ENCODE data around the gene PYGO2.

Gene PYGO2

DNA sequence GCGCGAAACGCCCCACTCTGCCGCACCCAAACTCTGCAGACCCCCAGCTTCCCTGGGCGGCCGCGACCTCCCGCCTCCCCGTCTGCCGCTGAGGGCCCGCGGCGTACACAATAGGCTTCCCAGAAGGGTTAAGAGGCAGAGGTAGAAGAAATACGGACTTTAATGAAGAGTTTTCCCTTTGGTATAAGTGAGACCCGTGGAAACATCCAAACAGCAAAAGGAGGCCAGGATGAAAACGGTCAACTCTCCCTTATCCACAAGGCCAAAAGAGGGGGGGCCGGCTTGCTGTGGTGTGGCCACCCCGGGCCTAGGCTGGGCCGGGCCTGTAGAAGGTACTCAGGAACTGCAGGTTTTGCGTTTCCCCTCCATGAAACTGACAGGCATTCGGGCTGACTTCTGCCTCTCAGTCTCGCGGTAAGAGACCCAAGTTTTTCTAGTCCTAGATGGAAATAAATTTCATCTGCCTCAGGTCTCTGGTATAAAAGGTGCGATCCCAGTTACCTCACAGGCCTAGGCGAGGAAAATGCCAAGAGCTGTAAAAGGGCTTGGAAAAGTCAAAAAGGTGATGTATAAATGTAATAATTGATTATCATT is 671 bp upstream of the PYGO2 start:
- DNase-seq (ENCODE audit: low read depth), result no peak

DNA sequence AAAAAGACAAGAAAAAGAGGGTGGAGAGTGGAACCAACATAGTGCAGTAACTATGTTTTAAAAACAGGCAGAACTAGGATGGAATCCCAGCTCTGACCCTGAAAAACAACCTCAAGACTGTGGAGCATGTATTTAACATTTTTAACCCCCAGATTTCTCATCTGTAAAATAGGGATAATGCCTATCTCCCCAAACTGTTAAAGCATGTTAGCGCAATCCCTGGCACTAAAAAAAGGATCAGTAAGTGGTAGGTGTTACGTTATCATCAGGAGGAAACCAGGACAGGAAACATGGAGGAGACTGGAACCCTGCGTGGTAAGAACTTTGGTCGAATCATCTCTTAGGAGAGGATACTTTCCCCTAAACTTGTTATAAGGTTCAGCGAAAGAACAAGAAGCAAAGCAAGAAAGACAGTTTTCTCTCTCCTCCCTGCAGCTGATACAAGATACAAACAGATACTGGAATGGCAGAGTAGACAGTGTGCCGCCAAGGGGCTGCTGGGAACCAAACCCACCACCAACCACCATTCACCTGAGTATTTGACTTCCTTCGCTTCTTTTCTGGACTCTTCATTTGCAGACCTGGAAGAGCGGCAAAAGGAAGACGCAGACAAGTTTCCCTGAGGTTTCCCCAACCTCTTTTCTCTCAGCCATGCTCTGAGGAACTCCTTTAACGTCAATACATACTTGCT is 991 bp downstream of the PYGO2 start:
- no peak for DNase-seq (ENCODE audit: low read depth)

DNA sequence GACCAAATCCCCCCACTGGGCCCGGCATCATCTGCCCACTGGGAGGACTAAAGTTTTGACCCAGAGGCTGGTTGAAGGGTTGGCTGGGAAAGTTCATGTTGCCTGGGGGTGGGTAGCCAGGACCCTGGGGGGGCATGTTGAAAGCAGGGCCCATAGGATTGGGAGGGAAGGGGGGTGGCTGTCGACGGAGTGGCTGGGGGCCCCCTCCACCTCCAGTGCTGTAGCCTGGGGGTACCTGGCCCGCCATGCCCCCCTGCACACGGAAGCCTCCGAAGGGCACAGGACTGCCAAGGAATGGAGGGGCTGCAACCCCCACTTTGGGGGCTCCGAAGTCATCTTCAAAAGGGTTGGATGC is 2.2 kb downstream of the PYGO2 start:
- no peak for DNase-seq (ENCODE audit: low read depth)

DNA sequence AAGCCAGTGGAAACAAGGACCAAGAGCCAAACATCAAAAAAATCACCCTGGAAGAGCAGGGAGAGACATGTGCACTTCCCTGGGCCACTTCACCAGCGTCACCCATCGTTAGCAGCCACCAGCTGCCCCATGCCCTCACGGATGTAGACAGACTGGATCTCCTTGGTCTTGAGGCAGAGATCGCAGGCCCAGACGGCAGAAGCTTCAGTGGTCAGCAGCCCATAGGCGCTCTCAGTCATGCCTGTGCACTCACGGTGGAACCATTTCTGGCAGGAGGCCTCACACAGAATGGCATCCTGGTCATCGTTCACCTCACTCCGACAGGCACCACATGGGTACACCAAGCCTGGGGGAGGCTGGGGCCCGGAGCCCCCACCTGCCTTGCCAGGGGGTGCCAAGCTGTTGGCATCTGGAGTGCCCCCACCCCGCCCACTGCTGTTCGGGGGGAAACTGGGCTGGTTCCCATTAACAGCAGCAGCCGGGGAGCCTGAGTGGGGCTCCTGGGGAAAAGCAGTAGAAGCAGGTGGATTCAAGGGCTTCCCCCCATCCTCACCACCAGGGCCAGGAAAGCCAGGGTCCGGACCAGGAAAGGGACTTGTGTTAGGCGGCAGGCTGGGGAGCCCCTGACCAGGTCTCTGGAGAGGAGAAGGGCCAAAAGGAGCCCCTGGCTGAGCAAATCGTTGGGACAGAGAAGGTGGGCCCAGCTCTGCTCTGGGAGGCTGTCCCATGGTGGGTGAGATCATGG is 2.7 kb downstream of the PYGO2 start:
- DNase-seq (ENCODE audit: low read depth), result no peak

DNA sequence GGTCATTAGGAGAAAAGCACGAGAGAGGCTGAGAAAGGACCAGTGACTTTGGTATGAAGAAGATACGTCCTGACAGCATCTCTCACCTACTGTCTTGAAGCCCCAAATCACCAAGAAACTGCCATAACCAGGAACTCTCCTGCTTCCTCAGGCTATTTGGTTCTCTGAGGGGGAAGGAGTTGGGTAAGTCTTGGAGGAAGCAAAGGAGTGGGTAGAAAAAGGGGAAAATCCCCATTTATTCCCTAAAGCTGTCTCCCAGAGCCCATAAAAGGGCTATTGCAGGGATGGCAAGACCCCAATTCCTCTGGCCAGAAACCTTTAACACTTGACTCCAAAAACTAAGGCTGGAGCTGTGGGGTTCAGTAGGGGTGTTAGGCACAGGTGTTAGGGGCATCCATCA is 3.5 kb downstream of the PYGO2 start:
- no peak for DNase-seq (ENCODE audit: low read depth)

DNA sequence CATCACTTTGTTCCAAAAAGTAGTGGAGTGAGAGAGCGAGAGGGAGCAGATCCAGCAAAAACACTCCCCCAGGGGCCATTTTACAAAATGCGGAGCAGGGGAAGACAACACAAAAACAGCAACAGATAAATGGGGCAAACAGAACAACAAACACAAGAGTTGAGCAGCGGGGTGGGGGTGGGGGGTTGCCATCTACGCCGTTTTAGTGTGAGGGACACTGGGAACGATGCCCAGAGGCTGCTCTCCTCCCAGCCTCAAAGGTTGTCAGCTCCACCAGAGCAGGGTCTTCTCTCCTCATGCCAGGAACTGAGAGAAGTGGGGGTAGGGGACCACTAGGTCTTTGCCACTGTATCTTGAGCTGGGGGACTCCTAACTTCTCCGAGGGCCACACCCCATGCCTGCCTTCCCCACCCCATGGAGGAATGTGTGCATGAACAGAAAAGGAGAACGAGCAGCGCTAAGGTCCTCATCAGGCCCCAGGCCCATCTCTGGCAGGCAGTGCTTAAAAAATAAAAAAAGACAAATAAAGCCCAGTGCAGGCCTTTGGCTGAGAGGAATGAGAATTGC is 4.4 kb downstream of the PYGO2 start:
- no peak for DNase-seq (ENCODE audit: low read depth)

DNA sequence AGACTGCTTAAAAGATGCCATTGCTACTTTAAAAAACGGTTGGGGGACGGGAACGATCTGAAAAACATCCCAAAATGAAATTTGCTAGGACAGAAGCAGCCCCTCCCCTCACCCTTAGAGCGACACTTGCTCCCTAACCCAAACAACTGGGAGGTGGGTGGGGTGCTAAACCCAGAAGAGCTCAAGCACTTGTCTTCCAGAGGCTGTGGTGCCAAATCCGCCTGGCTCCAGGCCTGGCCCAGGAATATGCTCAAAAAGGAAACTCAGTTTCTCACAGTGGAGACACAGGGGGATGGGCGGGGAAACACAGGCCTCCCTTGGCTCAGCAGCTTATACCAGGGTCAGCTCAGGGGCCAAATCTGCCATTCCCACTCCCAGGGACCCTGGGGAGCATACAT is 5.0 kb downstream of the PYGO2 start:
- no peak for DNase-seq (ENCODE audit: low read depth)

DNA sequence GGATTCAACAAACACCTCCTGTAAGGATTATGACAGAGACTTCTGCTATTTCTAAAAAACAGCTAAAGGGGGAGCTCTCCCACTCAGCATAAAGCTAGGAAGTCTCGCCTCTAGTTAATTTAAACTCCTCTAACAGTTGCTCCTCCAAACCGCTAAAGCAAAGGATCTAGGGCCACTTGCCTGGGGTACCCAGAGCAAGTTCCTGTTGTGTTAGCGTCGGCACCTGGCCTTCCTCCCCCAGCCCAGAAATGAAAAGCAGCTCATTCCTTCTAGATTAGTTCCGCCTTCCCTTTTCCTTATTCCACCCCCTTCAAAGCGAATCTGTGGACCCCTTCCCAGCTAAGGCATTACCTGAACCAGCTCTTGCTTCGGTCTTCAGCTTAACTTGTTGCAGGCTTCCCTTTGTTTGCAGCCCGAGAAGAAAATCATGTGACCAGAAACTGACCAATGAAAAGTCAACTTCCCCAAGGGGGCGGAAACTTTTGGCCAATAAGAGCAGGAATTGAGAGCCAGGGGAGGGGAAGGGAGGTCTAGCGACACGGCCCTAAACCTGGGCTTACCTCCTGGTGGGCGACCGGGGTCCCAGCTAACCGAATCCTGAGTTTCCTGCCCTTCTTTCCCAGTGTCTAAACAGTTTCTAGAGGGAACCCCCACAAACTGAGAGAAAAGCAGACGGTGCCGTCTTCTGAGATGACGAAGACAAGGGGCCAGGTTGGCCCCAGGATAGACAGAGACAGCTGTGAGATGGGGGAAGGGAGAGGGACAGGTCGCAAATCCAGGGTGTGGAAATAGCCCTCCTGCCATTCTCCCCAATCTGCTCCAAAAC is 5.7 kb downstream of the PYGO2 start, which contains the start of gene PBXIP1:
Gene PBXIP1, minus strand, starts transcription at position 382 of the 826 bp plus-strand sequence. CDS start 2,378 bp downstream, outside the sequence.
- peak; percentile 73 for DNase-seq (ENCODE audit: low read depth)

DNA sequence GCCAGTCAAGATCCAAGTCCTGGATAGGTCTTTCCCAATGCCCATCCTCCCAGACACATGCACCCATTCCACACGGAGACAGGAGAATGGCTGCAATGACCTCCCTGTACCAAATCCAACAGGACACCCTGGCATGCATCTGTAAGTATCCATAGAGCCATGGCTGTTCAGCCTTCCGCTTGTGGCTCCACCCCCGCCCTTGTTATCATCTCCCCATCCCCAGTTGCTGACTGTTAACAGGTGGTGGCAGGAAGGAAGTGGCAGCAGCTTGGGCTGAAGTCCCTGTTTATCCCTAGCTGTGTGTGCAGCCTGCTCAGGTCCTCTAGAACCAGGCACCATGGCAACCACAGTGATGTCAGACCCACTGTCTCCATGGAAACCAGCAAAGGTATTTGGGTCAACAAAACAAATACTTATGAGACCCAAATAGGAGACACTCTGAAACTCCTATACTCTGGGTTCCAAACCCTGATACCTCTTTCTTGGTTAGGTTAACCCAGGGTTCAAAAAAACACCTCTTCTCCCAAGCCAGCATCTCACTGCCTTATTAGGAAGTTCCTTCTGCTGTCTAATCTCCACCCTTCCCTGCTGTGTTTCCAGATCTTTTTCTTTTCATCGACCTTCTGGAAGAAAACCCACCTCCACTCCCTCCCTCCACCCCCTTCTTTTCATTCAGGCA is 6.4 kb downstream of the PYGO2 start:
- peak; percentile 98 for DNase-seq (ENCODE audit: low read depth)

DNA sequence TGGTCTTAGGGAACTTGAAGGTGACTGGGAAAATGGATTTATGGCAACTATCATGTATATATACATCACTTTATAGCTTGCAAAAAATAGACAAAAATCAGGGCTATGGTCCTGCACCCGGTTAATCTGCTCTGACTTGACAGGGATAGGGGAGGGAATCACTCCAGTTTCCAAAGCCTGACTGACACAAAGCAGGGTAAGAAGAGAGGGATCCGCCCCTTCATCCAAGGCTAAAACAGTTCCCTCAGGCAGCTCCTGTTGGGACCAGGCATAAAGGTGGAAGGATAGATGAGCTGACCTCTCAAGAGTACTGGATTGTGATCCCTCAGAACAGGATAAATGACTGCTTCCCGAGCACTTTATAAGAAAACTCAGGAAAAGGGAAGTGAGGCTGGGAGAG is 7.0 kb downstream of the PYGO2 start:
- DNase-seq (ENCODE audit: low read depth), result no peak

DNA sequence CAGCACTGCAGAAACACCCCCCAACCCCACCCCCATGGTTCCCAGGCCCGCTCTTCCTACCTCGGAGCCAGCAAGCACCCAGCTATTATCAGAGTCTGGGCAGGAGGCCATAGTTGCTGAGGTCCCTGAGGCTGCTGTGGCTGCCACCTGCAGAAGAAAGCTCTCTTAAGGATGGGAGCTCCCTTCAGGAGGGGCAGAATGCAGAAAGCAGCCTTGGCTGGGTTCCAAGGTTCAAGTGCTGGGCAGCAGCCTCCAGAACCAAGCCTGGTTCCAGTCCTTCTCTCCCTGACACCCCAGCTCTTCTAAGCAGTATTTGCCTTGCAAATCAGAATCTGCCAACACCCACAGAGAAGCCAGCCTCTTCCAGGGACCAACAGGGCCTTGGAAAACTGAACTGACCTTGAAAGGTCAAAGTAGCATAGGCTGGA is 8.0 kb downstream of the PYGO2 start:
- DNase-seq (ENCODE audit: low read depth), result no peak

DNA sequence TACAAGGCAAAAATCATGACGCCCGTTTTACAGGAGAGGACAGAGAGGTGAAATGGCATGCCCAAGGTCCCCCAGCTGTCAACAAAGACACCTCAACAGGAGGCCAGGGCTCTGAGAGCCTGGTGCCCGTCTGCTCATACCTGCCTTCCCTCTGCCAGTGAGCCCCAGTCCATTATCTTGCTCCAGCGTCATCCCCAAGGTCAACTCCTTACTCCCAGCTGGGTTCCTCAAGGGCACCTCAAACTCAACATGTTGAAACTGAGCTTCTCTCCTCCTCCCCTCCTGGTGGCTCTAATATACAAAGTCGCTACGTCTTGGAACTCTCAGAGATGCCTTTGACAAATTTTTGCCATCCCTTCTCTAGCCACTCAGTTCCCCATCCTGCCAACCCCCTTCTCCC is 8.9 kb downstream of the PYGO2 start:
- no peak for DNase-seq (ENCODE audit: low read depth)

DNA sequence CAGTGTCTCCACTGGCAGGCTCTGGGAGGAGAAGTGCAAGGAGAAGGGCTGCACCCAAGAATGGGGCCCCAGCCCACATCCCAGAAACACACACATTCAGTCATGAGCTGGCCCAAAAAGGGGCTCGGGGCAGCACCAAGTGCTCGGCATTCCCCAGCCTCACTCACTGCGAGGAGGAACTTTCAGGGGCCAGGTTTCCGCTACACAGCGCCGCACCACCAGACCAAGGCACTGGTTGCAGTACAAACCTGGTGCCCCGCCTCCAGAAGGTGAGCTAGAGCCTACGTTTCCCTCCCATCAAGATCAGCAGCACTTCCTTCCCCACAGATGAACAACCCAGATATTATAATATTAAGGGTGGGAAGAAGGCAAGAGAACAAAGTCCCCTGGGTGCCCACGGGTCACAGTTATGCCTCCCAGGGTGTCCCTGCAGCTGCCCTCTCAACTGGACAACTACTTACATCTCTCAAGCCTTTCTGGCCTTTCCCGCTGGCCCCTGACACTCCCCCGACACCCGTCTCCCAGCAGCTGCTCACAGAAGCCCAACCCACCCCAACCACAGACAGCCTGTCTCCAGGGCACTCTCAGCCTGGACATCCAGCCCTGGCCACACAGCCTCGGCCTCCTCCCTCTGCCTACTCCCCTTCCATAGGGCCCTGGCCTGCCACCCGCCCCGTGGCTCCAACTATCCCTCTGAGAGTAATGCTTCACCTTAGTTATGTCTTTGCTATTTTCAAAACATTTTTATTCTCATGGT is 9.5 kb downstream of the PYGO2 start:
- DNase-seq (ENCODE audit: low read depth), result peak; percentile 78

DNA sequence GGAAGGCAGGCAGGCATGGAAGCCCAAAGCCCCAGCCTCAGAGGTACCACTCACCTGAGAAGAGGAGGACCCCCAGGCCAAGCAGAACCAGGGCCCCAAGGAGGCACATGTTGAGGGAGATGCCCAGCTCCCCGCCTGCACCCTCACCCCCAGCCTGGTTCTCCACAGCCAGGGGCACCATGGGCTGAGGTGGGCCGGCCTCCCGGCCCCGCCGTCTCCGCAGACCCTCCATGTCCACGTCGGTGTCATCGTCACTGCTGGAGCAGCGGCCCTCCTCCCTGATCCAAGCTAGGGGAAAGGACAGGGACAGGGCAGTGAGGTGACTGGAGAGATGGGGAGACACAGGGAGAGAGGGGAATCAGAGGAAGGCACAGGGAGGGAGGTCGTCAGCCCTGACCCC is 13.5 kb downstream of the PYGO2 start:
- no peak for DNase-seq (ENCODE audit: low read depth)

DNA sequence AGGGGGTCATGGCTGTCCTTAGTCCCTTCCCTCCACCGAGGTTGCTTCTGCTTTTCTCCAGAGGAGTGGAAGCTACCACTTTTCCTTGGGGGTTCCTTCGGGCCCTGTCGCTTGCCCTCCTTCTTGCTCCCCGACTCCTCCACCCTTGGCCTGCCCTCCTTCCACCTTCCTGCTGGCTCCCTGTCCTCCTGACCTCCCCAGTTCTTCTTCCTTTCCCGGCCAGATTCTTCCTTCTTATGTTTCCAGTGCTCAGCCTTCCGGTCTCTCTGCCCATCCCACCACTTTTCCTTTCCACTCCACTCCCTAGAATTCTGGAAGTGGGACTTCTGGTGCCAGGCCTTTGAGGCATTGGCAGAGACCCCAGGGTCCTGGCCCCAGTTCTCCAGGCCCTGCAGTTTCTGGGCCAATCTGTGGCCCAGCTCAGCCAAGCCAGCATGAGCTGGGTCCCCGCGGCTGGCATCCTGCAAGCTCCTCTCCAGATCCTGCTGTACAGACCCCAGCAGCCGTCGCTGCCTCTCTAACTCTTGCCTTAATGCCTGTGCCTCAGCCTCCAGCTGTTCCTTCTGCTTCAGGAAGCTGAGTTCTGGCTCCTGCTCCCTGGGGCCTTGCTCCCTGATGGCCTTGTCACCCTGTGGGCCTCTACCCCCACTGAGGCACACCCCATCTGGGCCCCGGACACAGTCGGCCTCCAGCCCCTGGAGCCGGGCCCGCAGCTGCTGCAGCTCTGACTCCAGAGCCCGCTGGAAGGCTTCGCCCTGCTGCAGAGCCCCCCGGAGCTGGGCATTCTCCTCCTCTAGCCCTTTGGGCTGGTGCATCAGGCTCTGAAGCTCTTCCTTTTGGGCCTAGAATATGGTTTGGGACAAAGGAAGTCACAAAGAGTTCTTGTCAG is 15.4 kb downstream of the PYGO2 start:
- no peak for DNase-seq (ENCODE audit: low read depth)

DNA sequence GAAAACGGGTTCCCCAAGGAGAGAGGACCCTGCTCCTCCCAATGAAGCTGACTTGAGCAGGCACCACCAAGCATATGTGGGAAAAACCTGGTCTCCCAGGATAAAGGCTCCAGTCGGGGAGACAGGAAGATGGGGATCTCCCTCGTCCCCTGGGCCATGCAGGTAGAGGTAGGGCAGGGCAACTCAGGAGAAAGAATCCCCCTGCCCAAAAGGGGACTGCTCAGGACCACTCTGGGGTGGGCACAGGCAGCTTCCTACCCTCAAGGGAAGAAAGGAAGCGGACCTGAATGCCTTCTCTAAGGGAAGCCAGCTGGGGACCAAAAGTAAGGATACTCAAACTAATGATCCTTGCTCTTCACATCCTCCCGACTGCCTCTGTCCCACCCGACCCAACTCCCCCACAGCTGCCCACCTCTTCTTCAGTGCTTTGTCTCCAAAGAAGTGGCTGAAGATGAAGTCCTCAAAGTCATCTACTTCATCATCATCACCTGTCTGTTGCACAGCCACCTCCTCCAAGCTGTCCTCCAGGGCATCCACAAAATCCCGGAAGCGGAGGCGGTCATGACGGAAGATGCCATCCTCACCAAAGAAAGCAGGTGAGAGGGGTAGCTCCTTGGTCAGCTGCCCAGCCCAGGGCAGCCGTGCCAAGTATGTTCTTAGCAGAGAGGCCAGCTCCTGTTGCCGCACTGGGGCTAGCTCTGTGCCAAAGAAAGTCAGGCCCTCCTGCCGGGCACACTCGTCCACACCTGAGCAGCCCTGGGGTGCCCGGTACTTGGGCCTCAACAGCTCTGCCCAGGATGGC is 16.2 kb downstream of the PYGO2 start:
- no peak for DNase-seq (ENCODE audit: low read depth)

DNA sequence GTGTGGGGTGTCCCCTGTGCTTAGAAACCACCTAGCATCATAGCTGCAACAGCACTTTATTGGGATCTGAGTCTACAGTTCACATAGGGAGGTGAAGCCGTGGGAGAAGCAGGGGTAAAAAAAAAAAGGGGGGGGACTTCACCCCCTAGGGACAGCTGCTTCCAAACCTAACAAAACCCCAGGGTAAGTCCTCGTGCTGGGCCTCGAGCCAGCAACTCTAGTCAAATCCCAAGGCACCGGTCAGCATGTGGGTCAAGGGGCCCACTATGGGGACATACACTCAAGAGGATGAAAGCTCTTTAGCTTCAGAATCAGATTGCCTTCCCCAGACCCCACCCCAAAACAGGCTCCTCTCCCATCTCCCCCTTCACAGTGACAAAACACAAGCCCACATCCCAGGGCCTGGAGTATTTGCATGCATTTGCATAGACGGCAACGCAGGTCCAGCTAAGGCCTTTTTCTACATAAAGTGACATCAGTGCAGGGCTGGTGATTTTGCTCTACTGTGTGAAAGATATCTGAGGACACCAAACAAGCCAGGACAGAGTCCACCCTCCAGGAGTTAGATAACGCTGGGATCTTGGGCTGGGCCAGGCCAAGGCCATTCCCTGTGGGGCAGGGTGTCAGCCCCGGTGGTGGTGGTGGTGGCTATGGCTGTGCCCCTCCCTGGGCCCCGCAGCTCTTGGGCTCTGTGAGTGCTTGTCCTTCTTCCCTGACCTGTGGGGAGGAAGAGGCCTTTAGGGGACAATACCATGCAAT is 17.0 kb downstream of the PYGO2 start:
- DNase-seq (ENCODE audit: low read depth), result no peak
